ENCODE results near the gene SLC51A.

Gene SLC51A

GRCh38 chr3:196220991-196221390 is 4.7 kb downstream of the SLC51A start:
- no peak for DNase-seq (ENCODE audit: low spot score)
- H3K27ac ChIP-seq: no peak overlapping the region
- no peak for TF ChIP-seq CTCF (conservative IDR thresholded peaks at IDR 0.05; ENCODE audit: low read depth)
- POLR2A ChIA-PET (ENCODE audit: low non-redundant PET): no interaction called here
- CTCF ChIA-PET: interaction anchor here (0.6 kb wide), 1 partner anchor 17 kb away, joined by 3 read pairs; no protein-coding TSS in a partner anchor

- H3K27ac ChIP-seq: no peak overlapping the region
- CTCF ChIA-PET: interaction anchor here (0.6 kb wide), 1 partner anchor 585 kb away, joined by 4 read pairs; no protein-coding TSS in a partner anchor
Observed at GRCh38 chr3:196222876-196223595, 6.7 kb downstream of the SLC51A start.

GRCh38 chr3:196225086-196225485 is 8.8 kb downstream of the SLC51A start:
- CTCF ChIA-PET: interaction anchor here (0.6 kb wide), 1 partner anchor 148 kb away, joined by 4 read pairs; no protein-coding TSS in a partner anchor
- POLR2A ChIA-PET (ENCODE audit: low non-redundant PET): no interaction called here
- no peak for DNase-seq (ENCODE audit: low spot score)
- H3K27ac ChIP-seq: no peak overlapping the region
- TF ChIP-seq CTCF (conservative IDR thresholded peaks at IDR 0.05; ENCODE audit: low read depth): no peak

More at GRCh38 chr3:196222876-196223595, 6.7 kb downstream of the SLC51A start:
- TF ChIP-seq CTCF (conservative IDR thresholded peaks at IDR 0.05; ENCODE audit: low read depth): no peak
- POLR2A ChIA-PET (ENCODE audit: low non-redundant PET): no interaction called here
- peak; percentile 17 for DNase-seq (ENCODE audit: low spot score)

GRCh38 chr3:196225763-196226364 is 9.5 kb downstream of the SLC51A start:
- H3K27ac ChIP-seq: no peak overlapping the region
- CTCF ChIA-PET: no interaction called here
- TF ChIP-seq CTCF (conservative IDR thresholded peaks at IDR 0.05; ENCODE audit: low read depth): no peak
- POLR2A ChIA-PET (ENCODE audit: low non-redundant PET): no interaction called here
- no peak for DNase-seq (ENCODE audit: low spot score)

GRCh38 chr3:196227121-196227561 is 10.8 kb downstream of the SLC51A start:
- POLR2A ChIA-PET (ENCODE audit: low non-redundant PET): no interaction called here

More at GRCh38 chr3:196227121-196227561, 10.8 kb downstream of the SLC51A start:
- no peak for TF ChIP-seq CTCF (conservative IDR thresholded peaks at IDR 0.05; ENCODE audit: low read depth)
- H3K27ac ChIP-seq: no peak overlapping the region
- CTCF ChIA-PET: interaction anchor here (1.0 kb wide), 1 partner anchor 11 kb away, joined by 4 read pairs; no protein-coding TSS in a partner anchor
- DNase-seq (ENCODE audit: low spot score): no peak

Data from RWPE1 (cell line).